ENCODE data around the gene MAML2. TPM values are rescaled to one million over a fixed set of nuclear protein-coding genes. Genes with fewer than 3 reads are reported as not detected.

MAML2 gene
- total RNA-seq, 3 donors from 2014 or later (not counting 1 experiment from before 2014, with no cell fraction given) = 14.2 to 20.5 (median 16.1) TPM

GRCh38 chr11:96002754-96003290 is 340.2 kb downstream of the MAML2 start:
- no peaks in the 10 kb centered on the region for H3K27me3 ChIP-seq (ENCODE audit: control insufficient read depth, insufficient read depth, low read length)
- TF ChIP-seq CTCF (IDR thresholded peaks at IDR 0.05) = no peak
- intact Hi-C loops (cut with micrococcal nuclease) = no loop called here
- DNase-seq = no peak
- Mint-ChIP-seq H3K36me3 (no peaks in the 10 kb centered on the region), H3K4me3 (no peak overlapping the region), H3K27me3 (ENCODE audit: low read depth in 2 of 2) (peaks cover 0 to 2% of the 10 kb centered on the region in 2 donors), H3K4me1 (peaks cover 4 to 6% of the 10 kb centered on the region in 2 donors), H3K27ac (no peak overlapping the region), H3K9me3 (peaks cover 0 to 9% of the 10 kb centered on the region in 2 donors)
- H3K27ac ChIP-seq (ENCODE audit: low read length) = no peak overlapping the region
- ATAC-seq = no peak
- no peaks in the 10 kb centered on the region for H3K4me1 ChIP-seq (ENCODE audit: control insufficient read depth, insufficient read depth, low read length)
- H3K36me3 ChIP-seq (ENCODE audit: control insufficient read depth, insufficient read depth, low read length) = no peaks in the 10 kb centered on the region
- WGBS (ENCODE audit: insufficient coverage) = 100% methylated on average over 1 of the region's 1 CpG
- no peaks in the 10 kb centered on the region for H3K9me3 ChIP-seq (ENCODE audit: control insufficient read depth, insufficient read depth, low read length)
- no peak overlapping the region for H3K4me3 ChIP-seq (ENCODE audit: low read length)

GRCh38 chr11:96002339-96002738 is 340.7 kb downstream of the MAML2 start:
- H3K9me3 Mint-ChIP-seq = peaks cover 0 to 9% of the 10 kb centered on the region in 2 donors
- no peak for ATAC-seq
- no peaks in the 10 kb centered on the region for H3K27me3 ChIP-seq (ENCODE audit: control insufficient read depth, insufficient read depth, low read length)
- H3K27me3 Mint-ChIP-seq (ENCODE audit: low read depth in 2 of 2) = peaks cover 0 to 2% of the 10 kb centered on the region in 2 donors
- H3K4me1 Mint-ChIP-seq = peaks cover 4 to 6% of the 10 kb centered on the region in 2 donors
- intact Hi-C loops (cut with micrococcal nuclease) = no loop called here
- no peaks in the 10 kb centered on the region for H3K9me3 ChIP-seq (ENCODE audit: control insufficient read depth, insufficient read depth, low read length)
- no peak overlapping the region for H3K4me3 ChIP-seq (ENCODE audit: low read length)
- H3K36me3 Mint-ChIP-seq = no peaks in the 10 kb centered on the region
- 95% methylated on average over 2 of the region's 2 CpGs for WGBS (ENCODE audit: insufficient coverage)
- no peak for TF ChIP-seq CTCF (IDR thresholded peaks at IDR 0.05)
- H3K27ac Mint-ChIP-seq = no peak overlapping the region
- H3K36me3 ChIP-seq (ENCODE audit: control insufficient read depth, insufficient read depth, low read length) = no peaks in the 10 kb centered on the region
- H3K27ac ChIP-seq (ENCODE audit: low read length) = no peak overlapping the region
- no peak for DNase-seq
- no peak overlapping the region for H3K4me3 Mint-ChIP-seq
- no peaks in the 10 kb centered on the region for H3K4me1 ChIP-seq (ENCODE audit: control insufficient read depth, insufficient read depth, low read length)

DNA sequence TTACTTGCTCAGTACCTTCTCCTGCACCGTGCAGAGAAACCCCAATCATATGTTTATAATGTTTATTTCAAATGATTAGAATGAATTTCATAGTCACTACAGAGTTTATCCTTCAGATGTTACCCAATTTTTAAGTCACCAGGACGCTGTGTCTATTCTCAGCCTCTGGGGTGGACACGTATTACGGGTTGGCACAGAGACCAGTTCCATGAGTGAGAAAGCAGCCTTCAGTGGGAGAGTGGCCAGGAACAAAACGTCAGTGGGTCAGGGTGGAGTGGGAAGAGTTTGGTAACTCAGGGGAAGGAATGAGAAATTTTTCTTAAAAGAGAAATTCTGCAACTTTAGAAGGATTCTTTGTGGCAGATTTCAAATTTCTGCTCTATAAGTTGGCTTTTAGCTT is 342.0 kb downstream of the MAML2 start:
- H3K27ac Mint-ChIP-seq = no peak overlapping the region
- no peak overlapping the region for H3K4me3 Mint-ChIP-seq

More for the DNA sequence above, 342.0 kb downstream of the MAML2 start:
- Histone ChIP-seq H3K4me1 (ENCODE audit: control insufficient read depth, insufficient read depth, low read length) (no peaks in the 10 kb centered on the region), H3K36me3 (ENCODE audit: control insufficient read depth, insufficient read depth, low read length) (no peaks in the 10 kb centered on the region), H3K4me3 (ENCODE audit: low read length) (no peak overlapping the region), H3K9me3 (ENCODE audit: control insufficient read depth, insufficient read depth, low read length) (no peaks in the 10 kb centered on the region), H3K27ac (ENCODE audit: low read length) (no peak overlapping the region), H3K27me3 (ENCODE audit: control insufficient read depth, insufficient read depth, low read length) (no peaks in the 10 kb centered on the region)
- WGBS (ENCODE audit: insufficient coverage) = 80% methylated on average over 4 of the region's 5 CpGs
- H3K27me3 Mint-ChIP-seq (ENCODE audit: low read depth in 2 of 2) = peaks cover 0 to 2% of the 10 kb centered on the region in 2 donors
- ATAC-seq (no peak), DNase-seq (no peak)
- peaks cover 0 to 9% of the 10 kb centered on the region in 2 donors for H3K9me3 Mint-ChIP-seq
- no peaks in the 10 kb centered on the region for H3K36me3 Mint-ChIP-seq
- intact Hi-C loops (cut with micrococcal nuclease) = no loop called here
- H3K4me1 Mint-ChIP-seq = peaks cover 4 to 6% of the 10 kb centered on the region in 2 donors
- TF ChIP-seq CTCF (IDR thresholded peaks at IDR 0.05) = no peak
